ENCODE results near the gene ARHGEF10L.

GRCh38 chr1:17655922-17656321 lies 116.4 kb downstream of the ARHGEF10L start:
- TF ChIP-seq CTCF (tag by site-specific recombination; IDR thresholded peaks at IDR 0.05) (no peak), MZF1 (tag by site-specific recombination; IDR thresholded peaks at IDR 0.05; ENCODE audit: borderline replicate concordance) (no peak), ATF2 (tag by site-specific recombination; IDR thresholded peaks at IDR 0.05; ENCODE audit: low read depth) (no peak), TRIM28 (IDR thresholded peaks at IDR 0.05; ENCODE audit: borderline replicate concordance, low read length) (no peak), ZNF785 (tag by site-specific recombination; IDR thresholded peaks at IDR 0.05) (no peak), REST (tag by site-specific recombination; IDR thresholded peaks at IDR 0.05) (no peak), ZNF639 (tag by site-specific recombination; IDR thresholded peaks at IDR 0.05) (no peak), ZNF114 (tag by site-specific recombination; IDR thresholded peaks at IDR 0.05) (no peak), TCF7L2 (IDR thresholded peaks at IDR 0.05; ENCODE audit: borderline replicate concordance, low read depth, low read length) (no peak), ZNF548 (tag by site-specific recombination; IDR thresholded peaks at IDR 0.05) (no peak), YY1 (tag by site-specific recombination; IDR thresholded peaks at IDR 0.05) (no peak), PRDM2 (tag by site-specific recombination; IDR thresholded peaks at IDR 0.05; ENCODE audit: borderline replicate concordance) (no peak), ZNF24 (tag by site-specific recombination; IDR thresholded peaks at IDR 0.05) (no peak)
- TF ChIP-seq, protein P1, sequence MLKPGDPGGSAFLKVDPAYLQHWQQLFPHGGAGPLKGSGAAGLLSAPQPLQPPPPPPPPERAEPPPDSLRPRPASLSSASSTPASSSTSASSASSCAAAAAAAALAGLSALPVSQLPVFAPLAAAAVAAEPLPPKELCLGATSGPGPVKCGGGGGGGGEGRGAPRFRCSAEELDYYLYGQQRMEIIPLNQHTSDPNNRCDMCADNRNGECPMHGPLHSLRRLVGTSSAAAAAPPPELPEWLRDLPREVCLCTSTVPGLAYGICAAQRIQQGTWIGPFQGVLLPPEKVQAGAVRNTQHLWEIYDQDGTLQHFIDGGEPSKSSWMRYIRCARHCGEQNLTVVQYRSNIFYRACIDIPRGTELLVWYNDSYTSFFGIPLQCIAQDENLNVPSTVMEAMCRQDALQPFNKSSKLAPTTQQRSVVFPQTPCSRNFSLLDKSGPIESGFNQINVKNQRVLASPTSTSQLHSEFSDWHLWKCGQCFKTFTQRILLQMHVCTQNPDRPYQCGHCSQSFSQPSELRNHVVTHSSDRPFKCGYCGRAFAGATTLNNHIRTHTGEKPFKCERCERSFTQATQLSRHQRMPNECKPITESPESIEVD (tag by site-specific recombination; IDR thresholded peaks at IDR 0.05), result no peak
